BE2C (cell line): ENCODE results near the gene IGSF6. TPM values are rescaled to one million over a fixed set of nuclear protein-coding genes. Genes with fewer than 3 reads are reported as not detected.
"Not testable (repeated sequence)": the region's sequence is repeated elsewhere in the genome, so short reads cannot be mapped to it uniquely, and the experiment has no call there.

Source experiments
- DNase-seq: peaks from one replicate; pipeline ENCODE4 v3.0.0-alpha.2; 2020
- H3K27me3 ChIP-seq: fragments of 250-450 bp; sonication (Bioruptor Pico); 2 replicates; pipeline ENCODE4 v1.5.1; 2020; ENCODE audit warnings: mild to moderate bottlenecking
- H3K36me3 ChIP-seq: fragments of 250-450 bp; sonication (Bioruptor Pico); 2 replicates; pipeline ENCODE4 v1.5.1; 2020; ENCODE audit warnings: mild to moderate bottlenecking
- H3K4me1 ChIP-seq: fragments of 250-450 bp; sonication (Bioruptor Pico); 2 replicates; pipeline ENCODE4 v1.5.1; 2020
- H3K4me3 ChIP-seq: 2 replicates; pipeline ENCODE4 v1.5.1; 2011; ENCODE audit warnings: low read depth, low read length
- H3K9me3 ChIP-seq: fragments of 250-450 bp; sonication (Bioruptor Pico); 2 replicates; pipeline ENCODE4 v1.5.1; 2020
- polyA plus RNA-seq: library from polyadenylated mRNA; unstranded; fragments of >200 nt; gene quantifications from one replicate; pipeline ENCODE4 v1.2.1, GENCODE V29; 2012; ENCODE audit warnings: low read depth, missing spikeins; ENCODE audit not compliant: insufficient read length, insufficient read depth
- TF ChIP-seq, protein P1 (sequence below): IDR thresholded peaks from 2 replicates; pipeline ENCODE4 v1.5.1; 2012; ENCODE audit warnings: mild to moderate bottlenecking, low read depth, low read length

Gene IGSF6, protein sequence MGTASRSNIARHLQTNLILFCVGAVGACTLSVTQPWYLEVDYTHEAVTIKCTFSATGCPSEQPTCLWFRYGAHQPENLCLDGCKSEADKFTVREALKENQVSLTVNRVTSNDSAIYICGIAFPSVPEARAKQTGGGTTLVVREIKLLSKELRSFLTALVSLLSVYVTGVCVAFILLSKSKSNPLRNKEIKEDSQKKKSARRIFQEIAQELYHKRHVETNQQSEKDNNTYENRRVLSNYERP
- polyA plus RNA-seq, result 0.15 TPM

DNA sequence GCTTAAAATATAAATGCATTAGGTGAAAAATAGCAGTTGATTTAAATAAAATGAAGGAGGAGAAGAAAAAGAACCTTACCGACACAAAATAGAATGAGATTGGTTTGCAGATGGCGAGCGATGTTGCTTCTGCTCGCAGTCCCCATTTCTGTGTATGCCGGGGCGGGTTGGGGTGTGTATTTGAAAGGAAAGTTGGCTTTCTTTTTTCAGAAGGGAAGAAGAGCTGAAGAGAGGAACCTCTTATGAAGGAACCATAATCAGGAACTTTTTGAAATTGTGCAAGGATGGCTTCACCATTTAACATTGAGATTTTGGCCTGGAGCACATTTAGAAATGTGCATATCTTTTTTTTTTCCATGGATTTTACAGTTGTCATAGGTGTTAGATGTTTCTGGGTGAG lies at the start of gene IGSF6:
TSS of gene IGSF6 (minus strand) at position 156 of the 400 bp plus-strand sequence. CDS start at position 146, 10 bp downstream.
- DNase-seq, result no peak
- Histone ChIP-seq H3K36me3 (peaks cover 8% of the 10 kb centered on the region), H3K27me3 (no peaks in the 10 kb centered on the region), H3K9me3 (no peaks in the 10 kb centered on the region), H3K4me1 (no peaks in the 10 kb centered on the region; the same call in 1 of the 2 replicates), H3K4me3 (no peak within 1 kb of the TSS)
- TF ChIP-seq, protein P1, sequence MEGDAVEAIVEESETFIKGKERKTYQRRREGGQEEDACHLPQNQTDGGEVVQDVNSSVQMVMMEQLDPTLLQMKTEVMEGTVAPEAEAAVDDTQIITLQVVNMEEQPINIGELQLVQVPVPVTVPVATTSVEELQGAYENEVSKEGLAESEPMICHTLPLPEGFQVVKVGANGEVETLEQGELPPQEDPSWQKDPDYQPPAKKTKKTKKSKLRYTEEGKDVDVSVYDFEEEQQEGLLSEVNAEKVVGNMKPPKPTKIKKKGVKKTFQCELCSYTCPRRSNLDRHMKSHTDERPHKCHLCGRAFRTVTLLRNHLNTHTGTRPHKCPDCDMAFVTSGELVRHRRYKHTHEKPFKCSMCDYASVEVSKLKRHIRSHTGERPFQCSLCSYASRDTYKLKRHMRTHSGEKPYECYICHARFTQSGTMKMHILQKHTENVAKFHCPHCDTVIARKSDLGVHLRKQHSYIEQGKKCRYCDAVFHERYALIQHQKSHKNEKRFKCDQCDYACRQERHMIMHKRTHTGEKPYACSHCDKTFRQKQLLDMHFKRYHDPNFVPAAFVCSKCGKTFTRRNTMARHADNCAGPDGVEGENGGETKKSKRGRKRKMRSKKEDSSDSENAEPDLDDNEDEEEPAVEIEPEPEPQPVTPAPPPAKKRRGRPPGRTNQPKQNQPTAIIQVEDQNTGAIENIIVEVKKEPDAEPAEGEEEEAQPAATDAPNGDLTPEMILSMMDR, result no peak

DNA sequence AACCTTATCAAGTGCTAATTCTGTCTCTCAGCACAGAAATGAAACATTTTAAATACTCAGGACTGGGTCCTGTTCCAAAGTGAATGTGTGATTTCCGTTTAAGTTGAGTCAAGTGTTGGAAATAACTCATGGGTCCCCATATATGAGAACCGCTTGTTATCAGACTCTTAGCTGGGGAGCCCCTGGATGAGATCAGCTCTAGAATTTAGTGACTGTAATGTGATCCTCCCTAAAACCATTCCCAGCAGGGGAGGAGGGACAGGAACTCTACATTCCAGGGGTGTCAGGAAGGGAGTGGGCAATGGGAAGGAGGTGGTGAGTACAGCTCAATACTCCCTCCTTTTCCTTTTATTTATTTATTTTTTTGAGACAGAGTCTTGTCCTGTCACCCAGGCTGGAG lies 48.9 kb upstream of the IGSF6 start:
- no peaks in the 10 kb centered on the region for H3K4me1 ChIP-seq
- H3K9me3 ChIP-seq, result no peaks in the 10 kb centered on the region; the same call in 1 of the 2 replicates
- no peaks in the 10 kb centered on the region for H3K36me3 ChIP-seq
- H3K4me3 ChIP-seq, result no peak overlapping the region
- H3K27me3 ChIP-seq, result no peaks in the 10 kb centered on the region
- no peak for DNase-seq
- TF ChIP-seq, protein P1, result no peak

DNA sequence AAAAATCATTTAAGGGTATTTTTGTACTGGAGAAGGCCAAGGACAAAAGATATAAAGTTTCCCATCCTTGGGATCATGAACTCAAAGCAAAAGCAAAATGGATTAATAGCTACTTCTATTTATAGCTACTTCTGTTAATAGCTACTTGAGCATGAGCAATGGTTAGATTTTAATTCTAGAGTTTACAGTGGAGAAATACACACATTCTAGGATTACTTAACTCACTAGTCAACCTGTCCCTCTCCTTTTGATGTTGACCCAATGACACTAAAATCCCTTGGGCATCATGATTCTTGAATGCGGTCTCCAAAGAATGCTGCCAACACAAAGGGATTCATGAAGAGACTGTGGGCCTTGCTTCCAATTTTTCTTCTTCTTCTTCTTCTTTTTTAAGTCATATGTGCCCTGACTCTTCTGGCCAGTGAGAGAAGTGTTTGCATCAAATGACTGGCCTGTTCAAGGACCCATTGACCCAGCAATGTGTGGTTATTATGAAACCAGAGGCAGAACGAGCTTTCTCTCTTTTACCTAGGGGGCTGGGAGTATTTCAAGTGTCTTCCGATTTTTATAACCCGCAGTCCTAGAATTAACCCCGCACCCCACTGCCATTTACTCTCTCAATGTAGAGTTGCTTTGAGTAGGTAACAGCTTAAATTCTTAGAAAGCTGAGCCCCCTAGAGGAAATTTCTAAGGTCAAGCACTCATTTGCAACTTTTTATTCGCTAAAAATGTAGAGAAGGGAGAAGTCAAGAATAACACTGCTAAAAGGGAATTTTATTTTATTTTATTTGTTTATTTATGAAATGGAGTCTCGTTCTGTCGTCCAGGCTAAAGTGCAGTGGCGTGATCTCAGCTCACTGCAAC lies 46.0 kb upstream of the IGSF6 start:
- TF ChIP-seq, protein P1, result peak; percentile 7; the same call in 1 of the 2 replicates
- Histone ChIP-seq H3K27me3 (no peaks in the 10 kb centered on the region), H3K4me3 (no peak overlapping the region), H3K9me3 (no peaks in the 10 kb centered on the region), H3K36me3 (no peaks in the 10 kb centered on the region), H3K4me1 (no peaks in the 10 kb centered on the region)
- DNase-seq, result no peak

DNA sequence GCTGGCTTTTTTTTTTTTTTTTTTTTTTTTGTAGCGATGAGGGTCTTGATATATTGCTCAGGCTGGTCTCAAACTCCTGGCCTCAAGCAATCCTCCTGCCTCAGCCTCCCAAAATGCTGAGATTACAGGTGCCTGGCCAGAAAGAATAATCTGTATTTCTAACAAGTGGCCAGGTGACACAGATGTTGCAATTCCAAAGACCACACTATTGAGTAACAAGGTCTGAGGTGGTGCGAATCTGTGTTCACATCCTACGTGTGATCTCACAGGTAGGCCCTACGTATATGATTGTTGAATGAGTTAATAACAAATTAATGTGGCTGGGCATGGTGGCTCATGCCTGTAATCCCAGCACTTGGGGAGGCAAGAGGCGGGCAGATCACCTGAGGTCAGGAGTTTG lies 44.6 kb upstream of the IGSF6 start:
- TF ChIP-seq, protein P1, result no peak
- no peak overlapping the region for H3K4me3 ChIP-seq
- H3K36me3 ChIP-seq, result no peaks in the 10 kb centered on the region
- no peak for DNase-seq
- H3K4me1 ChIP-seq, result no peaks in the 10 kb centered on the region
- no peaks in the 10 kb centered on the region for H3K9me3 ChIP-seq
- no peaks in the 10 kb centered on the region for H3K27me3 ChIP-seq

DNA sequence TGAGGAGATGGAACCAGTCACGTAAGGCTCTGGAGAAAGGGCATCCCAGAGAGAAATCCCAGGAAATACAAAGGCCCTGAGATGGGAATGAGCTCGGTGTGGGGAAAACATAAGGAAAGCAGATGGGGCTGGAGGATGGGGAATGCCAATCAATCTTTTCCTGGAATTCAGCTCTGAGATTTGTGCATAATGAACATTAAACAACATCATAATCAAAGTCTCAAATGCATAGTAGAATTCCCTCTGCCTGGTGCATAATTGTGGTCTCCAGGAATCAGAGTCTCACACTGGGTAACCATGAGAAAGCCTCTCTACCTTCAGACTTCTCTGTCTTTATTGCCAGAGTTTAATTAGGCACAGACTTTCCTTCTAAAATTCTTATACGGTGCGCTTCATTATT lies 42.2 kb upstream of the IGSF6 start:
- H3K9me3 ChIP-seq, result no peaks in the 10 kb centered on the region
- no peak overlapping the region for H3K4me3 ChIP-seq
- H3K27me3 ChIP-seq, result no peaks in the 10 kb centered on the region
- TF ChIP-seq, protein P1, result no peak
- no peak for DNase-seq
- H3K36me3 ChIP-seq, result no peaks in the 10 kb centered on the region
- no peaks in the 10 kb centered on the region for H3K4me1 ChIP-seq

DNA sequence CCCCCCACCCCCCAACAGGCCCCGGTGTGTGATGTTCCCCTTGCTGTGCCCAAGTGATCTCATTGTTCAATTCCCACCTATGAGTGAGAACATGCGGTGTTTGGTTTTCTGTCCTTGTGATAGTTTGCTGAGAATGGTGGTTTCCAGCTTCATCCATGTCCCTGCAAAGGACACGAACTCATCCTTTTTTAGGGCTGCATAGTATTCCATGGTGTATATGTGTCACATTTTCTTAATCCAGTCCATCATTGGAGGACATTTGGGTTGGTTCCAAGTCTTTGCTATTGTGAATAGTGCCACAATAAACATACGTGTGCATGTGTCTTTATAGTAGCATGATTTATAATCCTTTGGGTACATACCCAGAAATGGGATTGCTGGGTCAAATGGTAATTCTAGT lies 38.6 kb upstream of the IGSF6 start:
- not testable (repeated sequence) for H3K4me1 ChIP-seq, H3K36me3 ChIP-seq, H3K9me3 ChIP-seq, H3K4me3 ChIP-seq, H3K27me3 ChIP-seq, DNase-seq
